ENCODE results near the gene VEZF1. TPM values are rescaled to one million over a fixed set of nuclear protein-coding genes. Genes with fewer than 3 reads are reported as not detected.
A peak's percentile ranks its signal among the peaks of the same experiment; 100 is the strongest.

VEZF1 gene
- total RNA-seq, 4 donors from 2014 or later = 45.3 to 76.0 (median 63.7) TPM

DNA sequence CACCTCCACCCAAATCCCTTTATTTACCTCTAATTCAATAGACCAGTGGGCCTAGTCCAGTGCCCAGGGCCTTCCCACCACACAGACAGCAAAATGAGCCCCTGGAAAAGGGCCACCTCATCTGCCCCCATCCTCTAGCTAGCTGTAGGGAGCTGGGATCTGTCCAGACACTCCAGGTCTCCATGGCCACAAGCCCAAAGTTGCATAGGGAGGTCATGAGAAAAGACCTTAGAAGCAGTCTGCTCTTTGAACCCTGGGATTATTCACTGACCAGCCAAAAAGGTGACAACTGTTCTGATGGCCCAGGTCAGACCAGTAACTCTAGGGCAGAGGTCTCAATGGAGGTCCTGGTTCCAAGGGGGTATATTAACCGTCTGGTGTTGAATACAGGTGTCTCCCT, 34.8 kb downstream of the VEZF1 start:
- TF ChIP-seq POLR2AphosphoS5 (IDR thresholded peaks at IDR 0.05) (no peak), POLR2A (IDR thresholded peaks at IDR 0.05) (no peak), EP300 (IDR thresholded peaks at IDR 0.05) (no peak)
- TF ChIP-seq, protein P1, sequence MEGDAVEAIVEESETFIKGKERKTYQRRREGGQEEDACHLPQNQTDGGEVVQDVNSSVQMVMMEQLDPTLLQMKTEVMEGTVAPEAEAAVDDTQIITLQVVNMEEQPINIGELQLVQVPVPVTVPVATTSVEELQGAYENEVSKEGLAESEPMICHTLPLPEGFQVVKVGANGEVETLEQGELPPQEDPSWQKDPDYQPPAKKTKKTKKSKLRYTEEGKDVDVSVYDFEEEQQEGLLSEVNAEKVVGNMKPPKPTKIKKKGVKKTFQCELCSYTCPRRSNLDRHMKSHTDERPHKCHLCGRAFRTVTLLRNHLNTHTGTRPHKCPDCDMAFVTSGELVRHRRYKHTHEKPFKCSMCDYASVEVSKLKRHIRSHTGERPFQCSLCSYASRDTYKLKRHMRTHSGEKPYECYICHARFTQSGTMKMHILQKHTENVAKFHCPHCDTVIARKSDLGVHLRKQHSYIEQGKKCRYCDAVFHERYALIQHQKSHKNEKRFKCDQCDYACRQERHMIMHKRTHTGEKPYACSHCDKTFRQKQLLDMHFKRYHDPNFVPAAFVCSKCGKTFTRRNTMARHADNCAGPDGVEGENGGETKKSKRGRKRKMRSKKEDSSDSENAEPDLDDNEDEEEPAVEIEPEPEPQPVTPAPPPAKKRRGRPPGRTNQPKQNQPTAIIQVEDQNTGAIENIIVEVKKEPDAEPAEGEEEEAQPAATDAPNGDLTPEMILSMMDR (IDR thresholded peaks at IDR 0.05) = no peak
- WGBS = 88% methylated on average over 1 of the region's 1 CpG
- Histone ChIP-seq H3K9me3 (no peaks in the 10 kb centered on the region), H3K36me3 (no peaks in the 10 kb centered on the region), H3K4me1 (peaks cover 60% of the 10 kb centered on the region), H3K4me3 (no peak overlapping the region), H3K27ac (peak overlapping the region; percentile 97), H3K27me3 (no peaks in the 10 kb centered on the region)
- DNase-seq (ENCODE audit: low spot score in 2 of 2) = no peak

DNA sequence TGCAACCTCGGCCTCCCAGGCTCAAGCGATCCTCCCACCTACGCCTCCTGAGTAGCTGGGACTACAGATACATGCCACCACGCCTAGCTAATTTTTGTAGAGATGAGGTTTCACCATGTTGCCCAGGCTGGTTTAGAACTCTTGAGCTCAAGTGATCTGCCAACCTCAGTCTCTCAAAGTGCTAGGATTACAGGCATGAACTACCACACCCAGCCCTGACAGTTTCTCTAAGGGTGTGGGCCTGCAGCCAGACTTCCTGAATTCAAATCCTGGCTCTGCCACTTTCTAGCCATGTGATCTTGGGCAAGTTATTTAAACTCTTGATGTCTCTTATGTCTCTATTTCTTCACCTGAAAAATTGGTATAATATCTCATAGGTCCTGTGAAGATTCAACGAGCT, 38.4 kb downstream of the VEZF1 start:
- no peaks in the 10 kb centered on the region for H3K36me3 ChIP-seq
- TF ChIP-seq POLR2A (IDR thresholded peaks at IDR 0.05) (no peak), POLR2AphosphoS5 (IDR thresholded peaks at IDR 0.05) (no peak), EP300 (IDR thresholded peaks at IDR 0.05) (no peak)
- TF ChIP-seq, protein P1 (IDR thresholded peaks at IDR 0.05) = no peak
- peak overlapping the region; percentile 78 for H3K27ac ChIP-seq
- H3K4me1 ChIP-seq = peaks cover 81% of the 10 kb centered on the region
- H3K4me3 ChIP-seq = no peak overlapping the region
- H3K9me3 ChIP-seq = no peaks in the 10 kb centered on the region
- H3K27me3 ChIP-seq = no peaks in the 10 kb centered on the region
- WGBS = 81% methylated on average over 5 of the region's 5 CpGs
- DNase-seq (ENCODE audit: low spot score in 2 of 2) = no peak

DNA sequence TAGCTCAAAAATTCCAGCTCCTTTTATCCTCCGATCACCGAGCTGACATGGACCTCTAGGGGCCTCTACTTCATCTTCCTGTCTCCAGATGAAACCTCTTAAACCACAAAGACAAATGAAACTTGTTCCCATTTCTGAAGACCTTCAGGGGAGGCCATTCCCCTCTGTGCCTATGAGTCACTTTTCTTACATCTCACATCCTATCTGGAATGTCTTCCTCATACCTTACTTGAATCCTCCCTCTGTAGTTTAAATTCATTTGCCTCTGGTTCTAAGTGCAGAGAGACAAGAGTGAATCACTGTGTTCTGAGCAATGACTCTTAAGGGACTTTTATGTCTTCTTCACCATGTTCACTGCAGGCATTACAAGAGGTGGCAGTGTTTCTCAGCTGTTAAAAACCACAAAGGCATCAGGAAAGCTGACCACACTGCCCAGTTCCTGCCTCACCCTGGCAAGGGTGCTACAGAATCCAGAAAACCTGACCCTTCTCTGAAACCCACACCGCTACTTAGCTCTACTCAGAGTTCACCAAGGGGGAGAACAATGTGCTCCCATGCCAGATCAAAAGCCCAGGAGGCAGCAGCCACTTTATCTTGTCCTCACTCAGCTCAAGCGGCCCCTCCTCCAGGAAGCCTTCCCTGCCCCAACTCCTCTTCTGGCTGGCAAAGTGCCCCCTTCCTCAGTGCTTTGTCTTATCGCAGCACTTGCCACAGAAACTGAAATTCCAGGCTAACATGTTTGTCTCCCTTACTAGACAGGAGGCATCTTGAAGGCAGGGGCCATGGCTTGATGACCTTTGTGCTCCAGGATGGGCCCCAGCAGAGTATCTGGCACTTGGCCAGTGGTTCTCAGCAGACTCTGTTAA, 39.3 kb downstream of the VEZF1 start:
- Histone ChIP-seq H3K9me3 (no peaks in the 10 kb centered on the region), H3K27ac (peak overlapping the region; percentile 78), H3K27me3 (no peaks in the 10 kb centered on the region), H3K36me3 (no peaks in the 10 kb centered on the region), H3K4me3 (no peak overlapping the region), H3K4me1 (peaks cover 72% of the 10 kb centered on the region)
- DNase-seq (ENCODE audit: low spot score in 2 of 2) = peak in 1 of 2 donors; percentile 75
- TF ChIP-seq EP300 (IDR thresholded peaks at IDR 0.05) (no peak), POLR2AphosphoS5 (IDR thresholded peaks at IDR 0.05) (peak in 1 of 3 donors; percentile 15), POLR2A (IDR thresholded peaks at IDR 0.05) (no peak)
- TF ChIP-seq, protein P1 (IDR thresholded peaks at IDR 0.05) = no peak
- WGBS = 47% methylated on average over 5 of the region's 5 CpGs

DNA sequence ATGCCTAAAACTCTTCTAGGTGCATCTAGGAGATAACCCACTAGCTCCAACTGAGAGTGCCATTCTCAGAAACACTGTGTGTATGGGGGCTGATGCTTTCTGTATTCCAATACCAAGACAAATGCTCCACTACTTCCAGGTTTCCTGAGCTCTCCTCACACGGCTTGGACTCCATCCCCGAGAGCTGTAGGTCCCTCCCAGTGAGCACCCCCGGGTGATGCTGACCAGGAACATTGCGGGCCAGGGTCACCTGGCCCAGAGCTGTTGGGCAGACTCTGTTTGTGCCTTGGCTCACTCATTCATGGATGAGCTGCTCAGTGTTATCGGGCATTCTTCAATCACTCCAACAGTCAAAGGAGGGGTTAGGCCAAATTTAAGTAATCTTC, 39.9 kb downstream of the VEZF1 start:
- H3K4me1 ChIP-seq = peaks cover 74% of the 10 kb centered on the region
- H3K4me3 ChIP-seq = no peak overlapping the region
- no peaks in the 10 kb centered on the region for H3K36me3 ChIP-seq
- no peaks in the 10 kb centered on the region for H3K27me3 ChIP-seq
- TF ChIP-seq POLR2AphosphoS5 (IDR thresholded peaks at IDR 0.05) (no peak), POLR2A (IDR thresholded peaks at IDR 0.05) (no peak), EP300 (IDR thresholded peaks at IDR 0.05) (no peak)
- TF ChIP-seq, protein P1 (IDR thresholded peaks at IDR 0.05) = no peak
- peak overlapping the region; percentile 78 for H3K27ac ChIP-seq
- WGBS = 77% methylated on average over 5 of the region's 5 CpGs
- no peak for DNase-seq (ENCODE audit: low spot score in 2 of 2)
- H3K9me3 ChIP-seq = no peaks in the 10 kb centered on the region

DNA sequence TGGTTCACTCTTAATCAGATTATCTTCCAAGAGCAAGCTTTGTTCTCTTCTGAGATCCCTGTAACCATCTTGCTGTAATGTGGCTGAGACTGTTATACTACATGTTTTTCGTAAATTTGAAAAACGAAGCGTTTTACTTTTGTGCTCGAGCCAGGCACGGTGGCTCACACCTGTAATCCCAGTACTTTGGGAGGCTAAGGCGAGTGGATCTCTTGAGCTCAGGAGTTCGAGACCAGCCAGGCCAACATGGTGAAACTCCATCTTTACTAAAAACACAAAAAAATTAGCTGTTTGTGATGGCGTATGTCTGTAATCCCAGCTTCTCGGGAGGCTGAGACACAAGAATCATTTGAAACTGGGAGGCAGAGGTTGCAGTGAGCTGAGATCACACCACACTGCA, 40.7 kb downstream of the VEZF1 start:
- peak overlapping the region; percentile 47 for H3K4me3 ChIP-seq
- DNase-seq (ENCODE audit: low spot score in 2 of 2) = no peak
- no peaks in the 10 kb centered on the region for H3K36me3 ChIP-seq
- 86% methylated on average over 9 of the region's 9 CpGs for WGBS
- H3K27ac ChIP-seq = peak overlapping the region; percentile 78
- TF ChIP-seq, protein P1 (IDR thresholded peaks at IDR 0.05) = no peak
- no peak for TF ChIP-seq POLR2AphosphoS5 (IDR thresholded peaks at IDR 0.05)
- TF ChIP-seq EP300 (IDR thresholded peaks at IDR 0.05) = no peak
- no peak for TF ChIP-seq POLR2A (IDR thresholded peaks at IDR 0.05)
- H3K9me3 ChIP-seq = no peaks in the 10 kb centered on the region
- peaks cover 74% of the 10 kb centered on the region for H3K4me1 ChIP-seq
- no peaks in the 10 kb centered on the region for H3K27me3 ChIP-seq
